ENCODE measurements around the gene EMC8. TPM values are rescaled to one million over a fixed set of nuclear protein-coding genes. Genes with fewer than 3 reads are reported as not detected.

EMC8 gene
- total and polyA plus RNA-seq, 3 experiments from 2014 or later: 27.6 to 56.2 (median 52.2) TPM

DNA sequence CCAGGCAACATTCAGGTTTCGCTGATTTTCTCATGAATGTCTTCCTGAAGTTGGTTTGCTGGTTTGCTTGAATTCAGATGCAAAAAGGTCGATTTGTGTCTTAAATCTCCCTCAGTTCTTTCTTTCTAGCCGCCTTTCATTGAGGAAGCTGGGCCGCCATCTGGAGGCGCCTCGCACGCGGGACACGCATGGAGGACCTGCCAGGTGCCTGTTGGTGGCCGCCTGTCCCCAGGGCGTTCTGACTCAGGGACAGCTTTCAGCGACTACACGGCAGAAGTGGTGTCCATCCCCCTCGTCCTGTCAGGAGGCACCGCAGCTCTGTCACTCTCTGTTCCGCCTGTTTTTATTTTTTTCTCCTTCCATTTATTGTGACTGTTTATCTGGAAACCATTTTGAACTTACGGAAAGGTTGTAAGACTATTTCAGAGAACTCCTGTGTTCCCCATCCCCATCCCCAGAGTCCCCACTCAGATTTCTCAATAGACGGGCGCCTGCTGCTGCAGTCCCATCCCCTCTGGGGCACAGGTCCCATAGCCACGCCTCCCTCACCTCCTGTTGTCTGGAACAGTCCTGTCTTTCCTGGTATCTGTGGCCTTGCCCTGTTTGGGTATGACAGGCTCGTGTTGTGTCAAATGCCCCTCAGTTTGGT, 33.4 kb upstream of the EMC8 start:
- H3K36me3 ChIP-seq (ENCODE audit: insufficient read depth, low read length): no peaks in the 10 kb centered on the region
- Mint-ChIP-seq H3K4me1 (peaks cover 10 to 13% (median 12%) of the 10 kb centered on the region in 3 donors), H3K9me3 (peaks cover 0 to 3% (median 0%) of the 10 kb centered on the region in 5 donors), H3K27me3 (peaks cover 10 to 32% of the 10 kb centered on the region in 2 donors), H3K27ac (peak overlapping the region in 1 of 8 donors; percentile 4), H3K4me3 (peak overlapping the region in 1 of 7 donors; percentile 44), H3K36me3 (peaks cover 0 to 9% (median 0%) of the 10 kb centered on the region in 3 donors)
- DNase-seq: no peak
- H3K4me3 ChIP-seq (ENCODE audit: low read length): no peak overlapping the region
- CTCF ChIA-PET: interaction anchor here (0.8 to 1.0 kb wide), 2 partner anchors 11 to 154 kb away, joined by 3 to 4 read pairs; no protein-coding TSS in a partner anchor
- no peak overlapping the region for H3K27ac ChIP-seq (ENCODE audit: low read depth, low read length)
- H3K9me3 ChIP-seq (ENCODE audit: low read length): no peaks in the 10 kb centered on the region
- POLR2A ChIA-PET: no interaction called here
- no peaks in the 10 kb centered on the region for H3K27me3 ChIP-seq (ENCODE audit: insufficient read depth, low read length, poor library complexity, severe bottlenecking)
- peaks cover 9% of the 10 kb centered on the region for H3K4me1 ChIP-seq (ENCODE audit: insufficient read depth, low read length)

DNA sequence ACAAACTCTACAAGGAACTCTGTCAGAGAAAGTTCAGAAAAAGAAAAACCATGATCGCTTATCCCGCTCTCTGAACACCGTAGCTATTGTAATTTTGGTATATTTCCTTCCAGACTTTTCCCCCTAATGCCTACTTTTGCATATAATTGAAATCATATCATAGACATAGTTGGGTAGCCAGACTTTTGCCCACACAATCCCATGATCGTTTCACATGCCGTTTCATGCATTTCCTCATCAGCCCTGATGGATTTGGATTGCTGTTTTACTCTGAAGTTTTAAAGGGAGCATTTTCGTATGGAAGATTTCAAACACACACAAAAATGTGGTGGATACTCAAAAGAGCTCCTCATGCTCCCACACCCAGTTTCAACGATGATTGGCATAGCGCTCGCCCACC, 31.5 kb upstream of the EMC8 start:
- ChIA-PET POLR2A (no interaction called here), CTCF (interaction anchor here (1.1 to 2.1 kb wide), 3 partner anchors 9 to 410 kb away, joined by 4 to 6 read pairs (median 4); no protein-coding TSS in a partner anchor)
- Histone ChIP-seq H3K36me3 (ENCODE audit: insufficient read depth, low read length) (no peaks in the 10 kb centered on the region), H3K4me1 (ENCODE audit: insufficient read depth, low read length) (peaks cover 9% of the 10 kb centered on the region), H3K27me3 (ENCODE audit: insufficient read depth, low read length, poor library complexity, severe bottlenecking) (no peaks in the 10 kb centered on the region), H3K27ac (ENCODE audit: low read depth, low read length) (no peak overlapping the region), H3K4me3 (ENCODE audit: low read length) (no peak overlapping the region), H3K9me3 (ENCODE audit: low read length) (no peaks in the 10 kb centered on the region)
- no peak for DNase-seq
- no peak overlapping the region for H3K27ac Mint-ChIP-seq
- no peak overlapping the region for H3K4me3 Mint-ChIP-seq
- H3K4me1 Mint-ChIP-seq: peaks cover 10 to 13% (median 12%) of the 10 kb centered on the region in 3 donors
- H3K36me3 Mint-ChIP-seq: peaks cover 0 to 9% (median 0%) of the 10 kb centered on the region in 3 donors
- H3K9me3 Mint-ChIP-seq: peaks cover 0 to 3% (median 0%) of the 10 kb centered on the region in 5 donors
- peaks cover 11 to 32% of the 10 kb centered on the region in 2 donors for H3K27me3 Mint-ChIP-seq

- Histone ChIP-seq H3K27me3 (ENCODE audit: insufficient read depth, low read length, poor library complexity, severe bottlenecking) (no peaks in the 10 kb centered on the region), H3K4me3 (ENCODE audit: low read length) (no peak overlapping the region), H3K36me3 (ENCODE audit: insufficient read depth, low read length) (no peaks in the 10 kb centered on the region), H3K9me3 (ENCODE audit: low read length) (no peaks in the 10 kb centered on the region), H3K27ac (ENCODE audit: low read depth, low read length) (no peak overlapping the region), H3K4me1 (ENCODE audit: insufficient read depth, low read length) (peaks cover 9% of the 10 kb centered on the region)
- DNase-seq: no peak
- H3K4me3 Mint-ChIP-seq: peak overlapping the region in 4 of 7 donors; percentile 41 to 69 (median 56)
- peaks cover 11 to 32% of the 10 kb centered on the region in 2 donors for H3K27me3 Mint-ChIP-seq
- H3K27ac Mint-ChIP-seq: peak overlapping the region in 3 of 8 donors; percentile 41 to 47 (median 45)
- peaks cover 0 to 9% (median 0%) of the 10 kb centered on the region in 3 donors for H3K36me3 Mint-ChIP-seq
- H3K9me3 Mint-ChIP-seq: peaks cover 0 to 3% (median 0%) of the 10 kb centered on the region in 5 donors
- CTCF ChIA-PET: interaction anchor here (1.1 to 2.1 kb wide), 3 partner anchors 9 to 409 kb away, joined by 4 to 6 read pairs (median 4); no protein-coding TSS in a partner anchor
- H3K4me1 Mint-ChIP-seq: peaks cover 10 to 13% (median 12%) of the 10 kb centered on the region in 3 donors
- POLR2A ChIA-PET: no interaction called here
These were observed 30.6 kb upstream of the EMC8 start for GRCh38 chr16:85829751-85830445.

DNA sequence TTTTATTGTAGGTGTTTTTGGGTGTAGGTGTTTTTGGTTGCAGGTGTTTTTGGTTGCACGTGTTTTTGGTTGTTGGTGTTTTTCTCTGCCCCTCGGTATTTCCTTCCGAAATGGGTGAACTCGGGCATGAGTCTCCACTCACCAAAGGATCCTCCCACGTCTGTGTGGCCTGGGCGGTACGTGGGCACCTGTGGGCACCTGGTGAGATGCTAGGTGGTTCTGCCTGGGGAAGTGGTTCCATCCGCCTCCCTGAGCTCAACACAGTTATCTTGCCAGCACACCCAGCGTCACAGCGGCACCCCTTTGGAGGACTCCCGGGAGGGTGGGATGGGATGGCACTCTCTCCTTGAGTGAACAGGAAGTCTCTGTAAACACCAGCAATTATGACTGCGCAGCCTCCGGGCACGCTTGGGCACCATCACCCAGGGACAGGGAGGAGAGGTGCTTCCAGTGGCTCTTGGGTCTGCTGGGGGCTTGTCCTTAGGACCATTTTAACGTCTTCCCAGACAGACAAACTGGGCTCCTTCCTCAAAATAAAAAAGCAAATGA, 29.9 kb upstream of the EMC8 start:
- ChIA-PET CTCF (interaction anchor here (1.9 to 2.1 kb wide), 2 partner anchors 8 to 10 kb away, joined by 4 to 6 read pairs; no protein-coding TSS in a partner anchor), POLR2A (no interaction called here)
- peak overlapping the region in 4 of 8 donors; percentile 45 to 93 (median 78) for H3K27ac Mint-ChIP-seq
- Histone ChIP-seq H3K9me3 (ENCODE audit: low read length) (no peaks in the 10 kb centered on the region), H3K4me3 (ENCODE audit: low read length) (no peak overlapping the region), H3K36me3 (ENCODE audit: insufficient read depth, low read length) (no peaks in the 10 kb centered on the region), H3K4me1 (ENCODE audit: insufficient read depth, low read length) (peaks cover 9% of the 10 kb centered on the region), H3K27ac (ENCODE audit: low read depth, low read length) (no peak overlapping the region), H3K27me3 (ENCODE audit: insufficient read depth, low read length, poor library complexity, severe bottlenecking) (no peaks in the 10 kb centered on the region)
- H3K4me1 Mint-ChIP-seq: peaks cover 10 to 13% (median 12%) of the 10 kb centered on the region in 3 donors
- peak in 1 of 5 donors; percentile 18 for DNase-seq
- H3K27me3 Mint-ChIP-seq: peaks cover 13 to 32% of the 10 kb centered on the region in 2 donors
- peaks cover 0 to 3% (median 0%) of the 10 kb centered on the region in 5 donors for H3K9me3 Mint-ChIP-seq
- H3K4me3 Mint-ChIP-seq: peak overlapping the region in 5 of 7 donors; percentile 50 to 83 (median 62)
- H3K36me3 Mint-ChIP-seq: peaks cover 0 to 9% (median 0%) of the 10 kb centered on the region in 3 donors

- peaks cover 13 to 32% of the 10 kb centered on the region in 2 donors for H3K27me3 Mint-ChIP-seq
- CTCF ChIA-PET: no interaction called here
- no peak overlapping the region for H3K27ac Mint-ChIP-seq
- no peaks in the 10 kb centered on the region for H3K36me3 ChIP-seq (ENCODE audit: insufficient read depth, low read length)
- peaks cover 9% of the 10 kb centered on the region for H3K4me1 ChIP-seq (ENCODE audit: insufficient read depth, low read length)
- no peaks in the 10 kb centered on the region for H3K27me3 ChIP-seq (ENCODE audit: insufficient read depth, low read length, poor library complexity, severe bottlenecking)
- no peaks in the 10 kb centered on the region for H3K9me3 ChIP-seq (ENCODE audit: low read length)
- H3K27ac ChIP-seq (ENCODE audit: low read depth, low read length): no peak overlapping the region
- H3K4me3 ChIP-seq (ENCODE audit: low read length): no peak overlapping the region
- no peak for DNase-seq
- peaks cover 0 to 3% (median 0%) of the 10 kb centered on the region in 5 donors for H3K9me3 Mint-ChIP-seq
- no peak overlapping the region for H3K4me3 Mint-ChIP-seq
- peaks cover 10 to 13% (median 12%) of the 10 kb centered on the region in 3 donors for H3K4me1 Mint-ChIP-seq
- peaks cover 0 to 9% (median 0%) of the 10 kb centered on the region in 3 donors for H3K36me3 Mint-ChIP-seq
- POLR2A ChIA-PET: no interaction called here
These were observed 28.8 kb upstream of the EMC8 start for GRCh38 chr16:85828166-85828565.

DNA sequence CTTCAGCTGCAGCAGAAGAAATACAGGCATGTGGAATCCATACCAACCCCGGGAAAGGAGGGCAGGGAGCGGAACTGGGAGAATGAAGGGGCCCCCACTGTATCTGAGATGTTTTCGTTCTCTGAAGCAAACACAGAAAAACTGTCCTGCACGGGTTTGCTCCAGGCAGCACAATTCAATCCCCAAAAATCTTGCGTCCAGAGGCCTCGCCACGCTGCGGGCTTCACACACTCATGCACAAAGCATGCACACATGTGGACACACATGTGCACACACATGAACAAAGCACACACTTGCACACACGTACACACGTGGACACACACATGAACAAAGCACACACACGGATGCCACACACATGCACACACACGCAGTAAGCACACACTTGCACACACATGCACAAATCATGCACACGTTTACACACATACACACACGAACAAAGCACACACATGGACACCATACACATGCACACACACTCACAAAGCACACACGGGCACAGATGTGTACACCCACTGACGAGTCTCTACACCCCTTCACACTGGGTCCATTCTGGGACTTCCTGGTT, 27.4 kb upstream of the EMC8 start:
- peaks cover 10 to 13% (median 12%) of the 10 kb centered on the region in 3 donors for H3K4me1 Mint-ChIP-seq
- no peak overlapping the region for H3K4me3 ChIP-seq (ENCODE audit: low read length)
- no peak overlapping the region for H3K27ac ChIP-seq (ENCODE audit: low read depth, low read length)
- peaks cover 0 to 4% (median 0%) of the 10 kb centered on the region in 3 donors for H3K36me3 Mint-ChIP-seq
- H3K4me1 ChIP-seq (ENCODE audit: insufficient read depth, low read length): peaks cover 9% of the 10 kb centered on the region
- H3K27me3 Mint-ChIP-seq: peaks cover 9 to 22% of the 10 kb centered on the region in 2 donors
- no peak for DNase-seq
- H3K36me3 ChIP-seq (ENCODE audit: insufficient read depth, low read length): no peaks in the 10 kb centered on the region
- no peaks in the 10 kb centered on the region for H3K9me3 ChIP-seq (ENCODE audit: low read length)
- no peak overlapping the region for H3K4me3 Mint-ChIP-seq
- peaks cover 0 to 3% (median 0%) of the 10 kb centered on the region in 5 donors for H3K9me3 Mint-ChIP-seq
- ChIA-PET CTCF (no interaction called here), POLR2A (no interaction called here)
- H3K27ac Mint-ChIP-seq: no peak overlapping the region
- no peaks in the 10 kb centered on the region for H3K27me3 ChIP-seq (ENCODE audit: insufficient read depth, low read length, poor library complexity, severe bottlenecking)

- Mint-ChIP-seq H3K27ac (no peak overlapping the region), H3K27me3 (peaks cover 7 to 9% of the 10 kb centered on the region in 2 donors), H3K4me3 (peak overlapping the region in 1 of 7 donors; percentile 61), H3K4me1 (peaks cover 12 to 18% (median 13%) of the 10 kb centered on the region in 3 donors), H3K36me3 (no peaks in the 10 kb centered on the region), H3K9me3 (peaks cover 0 to 3% (median 0%) of the 10 kb centered on the region in 5 donors)
- Histone ChIP-seq H3K9me3 (ENCODE audit: low read length) (no peaks in the 10 kb centered on the region), H3K4me1 (ENCODE audit: insufficient read depth, low read length) (peaks cover 9% of the 10 kb centered on the region), H3K27me3 (ENCODE audit: insufficient read depth, low read length, poor library complexity, severe bottlenecking) (no peaks in the 10 kb centered on the region), H3K27ac (ENCODE audit: low read depth, low read length) (no peak overlapping the region), H3K36me3 (ENCODE audit: insufficient read depth, low read length) (no peaks in the 10 kb centered on the region), H3K4me3 (ENCODE audit: low read length) (no peak overlapping the region)
- DNase-seq: no peak
- ChIA-PET CTCF (no interaction called here), POLR2A (no interaction called here)
These were observed 26.0 kb upstream of the EMC8 start for GRCh38 chr16:85825326-85825725.

All from CD8-positive, alpha-beta memory T cell (primary cell).